GM19238 (cell line): ENCODE data around the gene SSR4.

Experiments
- DNase-seq: peaks from one replicate; pipeline ENCODE4 v3.0.0; 2011; ENCODE audit warnings: low spot score; ENCODE audit not compliant: insufficient read length

Gene SSR4

DNA sequence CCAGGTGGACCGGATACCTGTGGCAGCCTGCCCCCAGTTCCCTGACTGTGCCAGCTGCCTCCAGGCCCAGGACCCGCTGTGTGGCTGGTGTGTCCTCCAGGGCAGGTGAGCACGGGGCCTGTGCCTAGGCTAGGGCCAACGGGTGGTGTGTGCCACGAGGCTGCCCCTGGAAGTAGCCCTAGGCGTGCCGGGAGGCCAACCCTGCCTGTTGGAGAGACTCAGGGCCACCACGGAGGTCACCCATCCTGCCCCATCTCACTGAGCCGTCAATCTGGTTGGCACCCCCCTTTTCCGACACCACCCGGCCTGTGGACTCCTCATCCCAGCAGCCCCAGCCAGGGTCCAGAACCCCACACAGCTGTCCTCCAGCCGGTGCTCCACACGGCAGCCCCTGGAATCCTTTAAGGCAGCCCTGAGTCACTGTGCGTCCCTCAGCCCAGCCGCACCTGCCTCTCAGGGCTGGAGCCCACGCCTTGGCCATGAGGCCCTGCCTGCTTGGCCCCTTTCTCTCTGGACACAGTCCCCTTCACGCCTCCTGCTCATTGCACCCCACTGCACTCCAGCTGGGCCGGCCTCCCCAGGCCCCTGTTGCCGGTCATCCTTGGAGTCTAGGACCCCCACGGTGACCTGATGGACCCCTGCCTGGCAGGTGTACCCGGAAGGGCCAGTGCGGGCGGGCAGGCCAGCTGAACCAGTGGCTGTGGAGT lies 25.2 kb upstream of the SSR4 start:
- DNase-seq = no peak

DNA sequence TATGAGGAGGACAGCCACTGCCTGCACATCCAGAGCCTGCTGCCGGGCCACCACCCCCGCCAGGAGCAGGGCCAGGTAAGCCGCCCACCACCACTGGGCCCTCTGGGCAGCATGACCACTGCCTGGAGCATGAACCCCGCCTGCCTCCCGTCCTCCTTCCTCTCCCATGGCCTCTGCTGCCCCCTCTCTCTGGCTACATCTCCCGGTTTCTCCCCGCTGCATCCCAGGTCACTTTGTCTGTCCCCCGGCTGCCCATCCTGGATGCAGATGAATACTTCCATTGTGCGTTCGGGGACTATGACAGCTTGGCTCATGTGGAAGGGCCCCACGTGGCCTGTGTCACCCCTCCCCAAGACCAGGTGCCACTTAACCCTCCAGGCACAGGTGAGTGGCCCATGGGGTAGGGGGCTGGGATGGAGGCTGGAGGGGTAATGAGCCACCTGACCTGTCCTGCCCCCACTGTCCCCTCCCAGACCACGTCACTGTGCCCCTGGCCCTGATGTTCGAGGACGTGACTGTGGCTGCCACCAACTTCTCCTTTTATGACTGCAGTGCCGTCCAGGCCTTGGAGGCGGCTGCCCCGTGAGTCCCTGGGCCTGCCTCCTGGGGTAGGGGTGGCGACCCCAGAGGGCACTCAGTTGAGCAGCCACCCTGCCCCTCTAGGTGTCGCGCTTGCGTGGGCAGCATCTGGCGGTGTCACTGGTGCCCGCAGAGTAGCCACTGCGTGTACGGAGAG lies 24.4 kb upstream of the SSR4 start:
- no peak for DNase-seq

DNA sequence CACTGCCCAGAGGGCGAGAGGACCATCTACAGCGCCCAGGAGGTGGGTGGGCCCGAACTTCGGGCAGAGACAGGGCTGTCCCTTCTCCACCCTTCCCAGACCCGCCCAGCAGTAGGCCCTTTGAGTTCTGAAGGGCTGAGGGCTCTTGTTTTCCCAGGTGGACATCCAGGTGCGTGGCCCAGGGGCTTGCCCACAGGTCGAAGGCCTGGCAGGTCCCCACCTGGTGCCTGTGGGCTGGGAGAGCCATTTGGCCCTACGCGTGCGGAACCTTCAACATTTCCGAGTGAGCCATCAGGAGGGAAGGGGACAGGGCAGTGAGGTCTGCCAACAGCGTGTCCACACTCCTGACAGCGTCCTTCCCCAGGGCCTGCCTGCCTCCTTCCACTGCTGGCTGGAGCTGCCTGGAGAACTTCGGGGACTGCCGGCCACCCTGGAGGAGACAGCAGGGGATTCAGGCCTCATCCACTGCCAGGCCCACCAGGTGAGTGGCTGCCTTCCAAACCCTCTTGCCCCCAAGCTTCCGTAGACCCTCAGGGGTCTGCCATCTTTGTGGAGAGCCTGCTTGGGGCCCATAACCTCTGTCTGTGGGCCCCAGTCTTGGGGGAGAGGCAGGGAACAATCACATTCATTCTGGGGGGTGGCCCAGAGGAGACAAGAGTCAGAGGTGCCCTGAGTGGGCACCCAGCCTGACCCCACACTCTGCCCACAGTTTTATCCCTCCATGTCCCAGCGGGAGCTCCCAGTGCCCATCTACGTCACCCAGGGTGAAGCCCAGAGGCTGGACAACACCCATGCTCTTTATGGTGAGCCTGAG lies 23.7 kb upstream of the SSR4 start:
- no peak for DNase-seq

DNA sequence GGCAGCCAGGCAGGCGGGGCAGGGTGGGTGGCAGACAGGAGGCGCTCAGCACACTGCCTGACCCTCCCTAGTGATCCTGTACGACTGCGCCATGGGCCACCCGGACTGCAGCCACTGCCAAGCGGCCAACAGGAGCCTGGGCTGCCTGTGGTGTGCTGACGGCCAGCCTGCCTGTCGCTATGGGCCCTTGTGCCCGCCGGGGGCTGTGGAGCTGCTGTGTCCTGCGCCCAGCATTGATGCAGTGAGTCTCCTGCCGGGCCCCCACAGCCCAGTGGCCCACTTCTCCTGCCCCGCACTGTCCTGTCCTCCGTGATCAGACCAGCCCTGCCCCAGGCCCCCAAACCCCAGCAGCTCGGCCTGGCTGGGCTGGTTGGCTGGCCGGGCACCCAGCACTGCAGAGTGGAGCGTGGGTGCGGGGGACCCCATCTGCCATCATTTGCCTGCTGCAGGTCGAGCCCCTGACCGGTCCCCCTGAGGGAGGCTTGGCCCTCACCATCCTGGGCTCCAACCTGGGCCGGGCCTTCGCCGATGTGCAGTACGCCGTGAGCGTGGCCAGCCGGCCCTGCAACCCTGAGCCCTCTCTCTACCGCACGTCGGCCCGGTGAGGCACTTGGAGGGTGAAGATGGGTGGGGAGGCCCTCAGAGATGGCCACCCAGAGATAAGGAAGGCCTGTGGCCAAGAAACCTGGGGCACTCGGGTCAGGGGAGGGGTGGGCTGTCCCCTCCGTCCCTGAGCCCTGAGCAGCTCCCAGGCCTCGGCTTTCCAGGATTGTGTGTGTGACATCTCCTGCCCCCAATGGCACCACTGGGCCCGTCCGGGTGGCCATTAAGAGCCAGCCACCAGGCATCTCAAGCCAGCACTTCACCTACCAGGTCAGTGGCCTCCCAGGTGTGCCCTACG lies 22.8 kb upstream of the SSR4 start:
- no peak for DNase-seq

DNA sequence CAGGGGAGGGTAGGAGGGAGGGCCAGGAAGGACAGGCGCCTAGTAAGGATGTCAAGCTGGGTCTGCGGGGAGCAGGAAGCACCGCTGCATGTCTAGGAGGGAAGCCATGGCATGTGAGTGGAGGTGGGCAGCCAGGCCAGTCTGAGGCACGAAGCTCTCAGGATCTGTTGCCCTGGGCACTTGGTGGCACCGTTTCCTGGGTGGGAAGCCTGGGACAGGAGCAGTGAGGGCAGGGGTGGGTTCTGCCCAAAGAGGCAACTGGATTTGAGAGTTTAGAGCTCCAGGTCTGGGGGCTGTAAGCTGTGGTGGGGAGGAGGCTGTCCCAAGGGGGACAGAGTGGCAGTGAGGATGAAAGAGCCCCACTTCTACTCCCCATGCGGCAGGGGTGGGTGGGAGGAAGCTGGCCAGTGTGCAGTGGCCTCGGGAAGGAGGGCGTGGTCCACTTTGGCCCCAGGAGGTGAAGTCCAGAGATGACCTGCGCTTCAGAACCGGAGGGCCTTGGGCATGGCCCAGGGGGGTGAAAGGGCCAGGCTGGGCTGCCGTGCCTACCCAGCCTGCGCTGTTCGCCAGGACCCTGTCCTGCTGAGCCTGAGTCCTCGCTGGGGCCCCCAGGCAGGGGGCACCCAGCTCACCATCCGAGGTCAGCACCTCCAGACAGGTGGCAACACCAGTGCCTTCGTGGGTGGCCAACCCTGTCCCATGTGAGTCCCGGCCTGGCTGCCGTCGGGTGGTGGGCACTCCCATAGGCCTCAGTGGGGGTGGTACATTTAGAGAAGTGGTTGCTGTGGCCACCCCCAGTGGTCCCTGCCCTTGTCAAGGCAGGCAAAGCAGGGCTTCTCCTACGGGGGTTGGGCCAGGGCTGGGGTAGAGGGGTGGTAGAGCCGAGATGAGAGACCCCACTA lies 21.9 kb upstream of the SSR4 start:
- no peak for DNase-seq

DNA sequence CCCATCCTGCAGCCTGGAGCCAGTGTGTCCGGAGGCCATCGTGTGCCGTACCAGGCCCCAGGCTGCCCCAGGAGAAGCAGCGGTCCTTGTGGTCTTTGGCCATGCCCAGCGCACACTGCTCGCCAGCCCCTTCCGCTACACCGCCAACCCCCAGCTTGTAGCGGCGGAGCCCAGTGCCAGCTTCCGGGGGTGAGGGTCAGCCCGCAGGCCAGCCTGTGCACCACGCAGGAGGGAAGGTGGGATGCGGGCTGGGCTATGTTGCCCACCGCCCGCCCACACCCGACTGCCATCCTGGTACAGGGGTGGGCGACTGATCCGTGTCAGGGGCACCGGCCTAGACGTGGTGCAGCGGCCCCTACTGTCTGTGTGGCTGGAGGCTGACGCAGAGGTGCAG lies 21.3 kb upstream of the SSR4 start:
- DNase-seq = no peak

DNA sequence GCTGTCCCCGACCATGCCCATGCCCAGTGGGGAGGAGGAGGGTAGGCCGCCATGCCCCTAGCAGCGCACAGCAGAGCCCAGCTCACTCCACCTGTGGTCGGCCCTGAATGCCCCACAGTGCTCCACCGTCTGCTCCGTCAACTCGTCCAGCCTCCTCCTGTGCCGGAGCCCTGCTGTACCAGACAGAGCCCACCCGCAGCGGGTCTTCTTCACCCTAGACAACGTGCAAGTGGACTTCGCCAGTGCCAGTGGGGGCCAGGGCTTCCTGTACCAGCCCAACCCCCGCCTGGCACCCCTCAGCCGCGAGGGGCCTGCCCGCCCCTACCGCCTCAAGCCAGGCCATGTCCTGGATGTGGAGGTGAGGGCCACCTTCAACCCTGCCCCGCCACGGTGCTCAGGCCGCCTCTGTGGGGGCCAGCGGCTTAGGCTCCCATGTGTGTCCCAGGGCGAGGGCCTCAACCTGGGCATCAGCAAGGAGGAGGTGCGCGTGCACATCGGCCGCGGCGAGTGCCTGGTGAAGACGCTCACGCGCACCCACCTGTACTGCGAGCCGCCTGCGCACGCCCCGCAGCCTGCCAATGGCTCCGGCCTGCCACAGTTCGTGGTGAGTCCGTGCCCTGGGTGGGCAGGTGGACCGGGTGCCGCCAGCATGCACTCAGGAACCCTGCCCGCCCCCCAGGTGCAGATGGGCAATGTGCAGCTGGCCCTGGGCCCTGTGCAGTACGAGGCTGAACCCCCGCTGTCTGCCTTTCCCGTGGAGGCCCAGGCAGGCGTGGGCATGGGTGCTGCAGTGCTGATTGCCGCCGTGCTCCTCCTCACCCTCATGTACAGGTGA lies 20.5 kb upstream of the SSR4 start:
- DNase-seq = no peak

DNA sequence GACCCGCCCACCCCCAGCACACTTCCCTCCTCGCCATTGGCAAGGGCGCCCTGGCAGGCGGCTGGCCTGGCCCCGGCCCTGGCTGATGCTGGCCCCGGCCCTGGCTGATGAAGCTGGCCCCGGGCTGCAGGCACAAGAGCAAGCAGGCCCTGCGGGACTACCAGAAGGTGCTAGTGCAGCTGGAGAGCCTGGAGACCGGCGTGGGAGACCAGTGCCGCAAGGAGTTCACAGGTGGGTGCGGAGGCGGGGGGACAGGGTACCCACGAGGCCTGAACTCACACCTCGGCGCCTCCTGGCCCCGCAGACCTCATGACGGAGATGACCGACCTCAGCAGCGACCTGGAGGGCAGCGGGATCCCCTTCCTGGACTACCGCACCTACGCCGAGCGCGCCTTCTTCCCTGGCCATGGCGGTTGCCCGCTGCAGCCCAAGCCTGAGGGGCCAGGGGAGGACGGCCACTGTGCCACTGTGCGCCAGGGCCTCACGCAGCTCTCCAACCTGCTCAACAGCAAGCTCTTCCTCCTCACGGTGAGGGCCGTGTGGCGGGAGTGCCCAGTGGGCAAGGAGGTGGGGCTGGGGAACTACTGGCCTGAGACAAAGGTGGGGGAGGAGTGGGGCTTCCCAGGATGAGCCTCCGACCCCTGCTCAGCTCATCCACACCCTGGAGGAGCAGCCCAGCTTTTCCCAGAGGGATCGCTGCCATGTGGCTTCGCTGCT lies 19.7 kb upstream of the SSR4 start:
- no peak for DNase-seq

DNA sequence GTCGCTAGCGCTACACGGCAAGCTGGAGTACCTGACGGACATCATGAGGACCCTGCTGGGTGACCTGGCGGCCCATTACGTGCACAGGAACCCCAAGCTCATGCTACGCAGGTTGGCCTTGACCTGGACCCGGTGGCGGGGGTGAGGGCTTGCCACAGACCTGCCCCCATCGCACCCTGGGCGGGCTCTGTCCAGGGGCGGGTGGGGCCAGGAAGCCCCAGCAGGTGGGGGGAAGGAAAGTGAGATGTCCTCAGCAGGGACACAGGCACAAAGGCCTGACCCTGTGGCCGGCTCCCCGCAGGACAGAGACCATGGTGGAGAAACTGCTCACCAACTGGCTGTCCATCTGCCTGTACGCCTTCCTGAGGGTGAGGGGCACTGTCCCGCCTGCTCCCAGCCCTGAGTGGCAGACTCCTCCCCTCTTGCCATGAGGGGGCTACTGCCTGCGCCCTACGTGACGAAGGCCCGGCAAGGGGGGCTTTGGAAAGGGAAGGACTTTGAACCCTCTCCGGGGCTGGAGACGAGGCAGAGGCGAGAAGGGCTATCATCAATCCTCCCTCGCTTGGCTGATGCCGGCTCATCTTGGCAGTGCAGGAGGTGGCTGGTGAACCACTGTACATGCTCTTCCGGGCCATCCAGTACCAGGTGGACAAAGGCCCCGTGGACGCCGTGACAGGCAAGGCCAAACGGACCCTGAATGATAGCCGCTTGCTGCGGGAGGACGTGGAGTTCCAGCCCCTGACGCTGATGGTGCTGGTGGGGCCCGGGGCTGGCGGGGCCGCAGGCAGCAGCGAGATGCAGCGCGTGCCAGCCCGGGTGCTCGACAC lies 19.0 kb upstream of the SSR4 start:
- DNase-seq = no peak

DNA sequence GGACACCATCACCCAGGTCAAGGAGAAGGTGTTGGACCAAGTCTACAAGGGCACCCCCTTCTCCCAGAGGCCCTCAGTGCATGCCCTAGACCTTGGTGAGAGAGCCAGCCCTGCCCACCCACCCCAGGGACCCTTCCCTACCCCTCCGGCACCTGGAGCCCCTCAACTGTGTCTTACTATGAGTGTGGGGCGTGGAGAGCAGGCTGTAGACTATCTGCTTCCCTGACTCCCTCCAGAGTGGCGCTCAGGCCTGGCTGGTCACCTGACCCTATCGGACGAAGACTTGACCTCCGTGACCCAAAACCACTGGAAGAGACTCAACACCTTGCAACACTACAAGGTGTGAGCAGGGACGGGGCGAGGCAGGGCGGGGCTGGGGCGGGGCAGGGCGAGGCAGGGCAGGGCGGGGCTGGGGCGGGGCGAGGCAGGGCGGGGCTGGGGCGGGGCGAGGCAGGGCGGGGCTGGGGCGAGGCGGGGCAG lies 18.3 kb upstream of the SSR4 start:
- DNase-seq = no peak

DNA sequence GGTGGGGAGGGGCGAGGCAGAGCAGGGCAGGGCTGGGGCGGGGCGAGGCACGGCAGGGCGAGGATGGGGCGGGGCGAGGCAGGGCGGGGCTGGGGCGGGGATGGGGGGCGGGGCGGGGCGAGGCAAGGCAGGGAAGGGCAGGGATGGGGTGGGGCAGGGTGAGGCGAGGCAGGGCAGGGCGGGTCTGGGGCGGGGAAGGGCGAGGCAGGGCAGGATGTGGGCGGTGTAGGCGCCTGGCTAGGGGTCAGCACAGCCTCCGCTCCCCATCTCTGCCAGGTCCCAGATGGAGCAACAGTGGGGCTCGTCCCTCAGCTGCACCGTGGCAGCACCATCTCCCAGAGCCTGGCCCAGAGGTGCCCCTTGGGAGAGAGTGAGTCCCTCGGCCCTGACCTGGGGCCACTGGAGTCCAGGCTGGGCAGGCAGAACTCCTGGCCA lies 17.8 kb upstream of the SSR4 start:
- no peak for DNase-seq

DNA sequence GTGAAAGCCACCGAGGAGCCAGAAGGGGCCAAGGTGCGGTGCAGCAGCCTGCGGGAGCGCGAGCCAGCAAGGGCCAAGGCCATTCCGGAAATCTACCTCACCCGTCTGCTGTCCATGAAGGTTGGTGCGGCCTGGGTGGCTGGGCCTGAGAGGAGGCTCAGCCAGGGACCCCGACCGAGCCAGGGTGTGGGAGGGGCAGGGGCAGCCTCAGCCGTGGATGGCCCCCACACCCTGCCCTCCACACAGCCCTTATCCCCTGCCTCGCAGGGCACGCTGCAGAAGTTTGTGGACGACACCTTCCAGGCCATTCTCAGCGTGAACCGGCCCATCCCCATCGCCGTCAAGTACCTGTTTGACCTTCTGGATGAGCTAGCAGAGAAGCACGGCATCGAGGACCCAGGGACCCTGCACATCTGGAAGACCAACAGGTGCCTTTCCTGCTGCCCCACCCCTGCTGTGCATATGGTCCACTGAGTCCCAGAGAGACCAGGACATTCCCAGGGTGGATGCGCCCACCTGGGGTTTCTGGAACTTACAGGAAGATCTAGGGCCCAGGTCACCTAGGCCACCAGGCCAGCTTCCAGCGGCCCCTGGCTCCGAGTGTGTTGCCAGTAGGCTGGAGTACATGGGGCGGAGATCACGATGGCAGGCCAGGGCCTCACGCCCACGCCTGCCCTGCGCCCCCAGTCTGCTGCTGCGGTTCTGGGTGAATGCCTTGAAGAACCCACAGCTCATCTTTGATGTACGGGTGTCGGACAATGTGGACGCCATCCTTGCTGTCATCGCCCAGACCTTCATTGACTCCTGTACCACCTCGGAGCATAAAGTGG lies 17.0 kb upstream of the SSR4 start:
- DNase-seq = no peak

DNA sequence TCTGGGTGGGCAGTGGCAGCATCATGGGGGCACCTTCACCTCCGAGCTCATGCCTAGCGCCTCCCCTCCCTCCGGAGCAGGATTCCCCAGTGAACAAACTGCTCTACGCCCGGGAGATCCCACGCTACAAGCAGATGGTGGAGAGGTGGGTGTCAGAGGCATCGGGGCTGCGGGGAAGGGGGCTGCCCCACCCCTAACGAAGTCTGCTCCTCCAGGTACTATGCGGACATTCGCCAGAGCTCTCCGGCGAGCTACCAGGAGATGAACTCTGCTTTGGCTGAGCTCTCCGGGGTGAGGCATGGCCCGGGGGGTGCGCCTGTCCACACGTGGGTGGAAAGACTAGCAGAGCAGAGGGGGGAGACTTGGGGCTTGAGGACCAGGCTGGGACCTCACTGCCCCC lies 16.3 kb upstream of the SSR4 start:
- DNase-seq = no peak

DNA sequence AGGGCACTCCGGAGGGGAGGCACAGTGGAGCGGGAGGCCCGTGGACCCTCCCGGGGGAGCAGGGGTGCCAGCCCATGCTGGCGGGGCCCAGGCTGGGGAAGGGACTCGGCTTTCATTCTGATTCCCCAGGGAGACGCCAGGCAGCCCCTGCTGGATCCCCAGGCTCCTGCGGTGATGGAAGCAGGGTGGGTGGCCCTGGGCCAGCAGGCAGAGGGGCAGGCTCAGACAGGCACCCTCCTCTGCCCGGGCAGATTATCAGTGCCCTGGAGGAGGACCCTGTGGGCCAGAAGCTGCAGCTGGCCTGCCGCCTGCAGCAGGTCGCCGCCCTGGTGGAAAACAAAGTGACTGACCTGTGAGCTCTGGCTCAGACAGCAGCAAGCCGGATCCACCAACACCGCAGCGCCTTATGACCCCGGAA lies 15.8 kb upstream of the SSR4 start:
- DNase-seq = no peak

DNA sequence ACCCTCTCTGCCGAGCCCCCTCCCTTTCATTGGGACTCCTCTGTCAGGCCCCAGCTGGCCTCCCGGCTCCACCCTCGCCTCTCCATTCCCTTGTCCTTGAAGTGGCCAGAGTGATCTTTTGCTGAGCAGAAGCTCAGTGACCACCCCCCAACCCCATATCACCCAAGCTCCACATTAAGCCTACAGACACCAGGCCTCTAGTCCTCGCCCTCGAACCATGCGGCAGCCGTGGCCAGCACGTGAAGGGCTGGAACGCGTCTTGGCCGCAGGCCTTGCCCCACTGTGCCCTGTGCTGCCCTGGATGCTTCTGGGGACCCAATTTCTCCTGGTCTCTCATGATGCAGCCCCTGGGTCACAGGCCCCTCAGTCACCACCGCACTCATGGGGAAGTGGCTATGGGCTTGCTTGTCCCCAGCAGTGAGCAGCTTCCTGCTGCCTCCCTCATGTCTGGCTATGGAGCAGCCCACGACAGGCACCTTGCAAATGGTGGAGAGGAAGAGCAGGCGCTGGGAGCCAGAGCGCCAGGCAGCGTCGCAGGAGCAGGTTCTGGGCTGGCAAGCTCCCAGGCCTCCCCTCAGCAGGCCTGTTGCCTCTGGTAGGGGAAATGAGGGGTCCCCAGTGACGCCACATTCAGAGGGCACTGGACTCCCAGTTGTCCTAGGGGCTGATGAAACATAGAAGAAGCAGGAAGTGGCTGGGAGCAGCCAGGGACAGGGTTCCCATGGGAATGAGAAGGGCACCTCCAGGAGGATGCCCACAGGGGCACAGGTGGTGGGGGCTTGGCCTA lies 14.4 kb upstream of the SSR4 start:
- DNase-seq = no peak
